Left colon (tissue), 2 donors: ENCODE results near the gene DOC2A. TPM values are rescaled to one million over a fixed set of nuclear protein-coding genes. Genes with fewer than 3 reads are reported as not detected.

ENCODE experiments used
- ATAC-seq: fragments of 200-7000 bp; cut with Tn5 transposase; one replicate; pipeline ENCODE4 v1.9.1; 2020; ENCODE audit warnings: mild to moderate bottlenecking, moderate library complexity
- DNase-seq, 2 donors: peaks; one replicate each; pipeline ENCODE4 v3.0.0-alpha.2; 2020
- intact Hi-C, 2 donors: fragments of 100-400 bp; cut with DNase I in 1 of 2; cut with micrococcal nuclease in 1 of 2; formaldehyde crosslinking; loops; one replicate each; pipeline versions ENCODE4 v1.11.2 to v1.14.0; 2022; cut with DNase I, micrococcal nuclease
- total RNA-seq, 2 donors: library from RNA; stranded (reverse); fragmentation: NEBNext Ultra II Directional; extraction: Animal tissue kit (Norgen Biotek cat#: 25700); gene quantifications; one replicate each; pipeline ENCODE4 v1.2.1, GENCODE V29; 2021
- donor health status: DM: no; HTN: no; CAD: no.
- donor health status: DM: yes; HTN: yes; CAD: no.

DOC2A gene
- total RNA-seq, 2 donors from 2014 or later = 7.5 to 9.2 TPM

GRCh38 chr16:30009085-30009862 is 1.6 kb downstream of the DOC2A start:
- ATAC-seq (no peak), DNase-seq (no peak)
- intact Hi-C loops = loop anchor here in 1 of 2 donors (10.0 kb wide), 1 partner anchor 84 kb away; the partner anchor contains the start of gene KCTD13

- ATAC-seq = no peak
- DNase-seq = no peak
- intact Hi-C loops = loop anchor here in 1 of 2 donors (10.0 kb wide), 1 partner anchor 83 kb away; the partner anchor contains the start of gene KCTD13
Observed at GRCh38 chr16:30007378-30007895, 3.4 kb downstream of the DOC2A start.

GRCh38 chr16:30006659-30007377 is 4.0 kb downstream of the DOC2A start:
- intact Hi-C loops = loop anchor here in 1 of 2 donors (10.0 kb wide), 1 partner anchor 82 kb away; the partner anchor contains the start of gene KCTD13
- DNase-seq = no peak
- ATAC-seq = no peak

GRCh38 chr16:30006095-30006473 is 4.7 kb downstream of the DOC2A start:
- intact Hi-C loops = loop anchor here in 1 of 2 donors (10.0 kb wide), 1 partner anchor 81 kb away; the partner anchor contains the start of gene KCTD13
- peak; percentile 5 for ATAC-seq
- no peak for DNase-seq

- no peak for DNase-seq
- intact Hi-C loops = loop anchor here in 1 of 2 donors (10.0 kb wide), 1 partner anchor 81 kb away; the partner anchor contains the start of gene KCTD13
- peak; percentile 70 for ATAC-seq
Observed at GRCh38 chr16:30005341-30006094, 5.3 kb downstream of the DOC2A start.

- DNase-seq (no peak), ATAC-seq (peak; percentile 42)
- intact Hi-C loops = loop anchor here in 1 of 2 donors (10.0 kb wide), 1 partner anchor 80 kb away; the partner anchor contains the start of gene KCTD13
Observed at GRCh38 chr16:30004811-30005242, 6.0 kb downstream of the DOC2A start.

DNA sequence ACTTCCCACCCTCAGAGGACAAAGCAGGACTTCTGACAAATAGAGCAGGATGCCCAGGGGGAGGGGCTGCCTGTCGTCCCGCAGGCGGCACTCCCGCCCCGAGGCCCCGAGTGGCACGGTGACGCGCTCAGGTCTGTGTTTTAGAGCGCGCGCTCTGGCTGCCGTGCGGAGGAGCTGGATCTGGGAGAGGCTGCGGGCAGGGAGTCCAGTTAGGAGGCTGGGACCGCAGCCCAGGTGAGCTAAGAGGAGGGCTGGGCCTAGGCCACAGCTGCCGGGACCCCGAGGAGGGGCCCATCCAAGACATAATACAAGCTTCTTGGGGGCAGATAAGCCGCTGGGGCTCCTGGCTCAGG is 6.4 kb downstream of the DOC2A start:
- intact Hi-C loops = loop anchor here in 1 of 2 donors (10.0 kb wide), 1 partner anchor 80 kb away; the partner anchor contains the start of gene KCTD13
- DNase-seq = no peak
- peak; percentile 30 for ATAC-seq

DNA sequence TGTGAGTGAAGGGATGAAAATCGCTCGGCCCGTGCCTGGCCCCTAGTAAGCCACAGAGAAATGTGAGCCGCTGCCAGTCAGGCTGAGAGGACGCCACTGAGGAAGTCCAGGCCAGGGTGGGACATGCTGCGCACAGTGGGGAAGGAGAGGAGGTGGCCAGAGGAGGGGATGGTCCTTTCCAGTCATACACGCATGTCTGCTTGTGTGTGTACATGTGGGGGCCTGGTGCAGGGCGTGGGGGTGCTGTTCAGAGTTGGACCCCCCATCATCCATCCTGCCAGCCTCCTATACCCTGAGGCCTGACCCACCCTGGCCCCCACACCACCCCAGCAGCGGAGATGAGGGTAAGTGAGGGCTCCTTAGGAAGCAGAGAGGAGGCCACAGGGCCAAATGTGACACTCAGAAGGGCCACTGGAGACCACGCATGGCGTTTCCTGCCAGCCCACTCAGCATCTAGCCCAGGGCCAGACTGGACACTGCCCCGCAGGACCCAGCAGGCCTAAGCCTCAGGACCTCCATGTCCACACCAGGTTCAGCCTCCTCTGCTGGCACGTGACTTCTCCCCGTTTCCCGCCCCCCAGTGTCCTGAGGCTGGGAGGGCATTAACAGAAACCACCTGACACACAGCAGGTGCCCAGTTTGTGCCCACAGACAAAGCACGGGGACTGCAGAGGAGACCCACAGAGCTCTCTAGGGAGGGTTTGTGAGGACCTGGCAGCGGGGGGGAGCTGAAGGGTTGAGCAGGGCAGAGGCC is 7.0 kb downstream of the DOC2A start:
- DNase-seq = no peak
- ATAC-seq = no peak
- intact Hi-C loops = loop anchor here in 1 of 2 donors (10.0 kb wide), 1 partner anchor 79 kb away; the partner anchor contains the start of gene KCTD13

- no peak for ATAC-seq
- DNase-seq = no peak
- intact Hi-C loops = loop anchor here in 1 of 2 donors (10.0 kb wide), 1 partner anchor 78 kb away; the partner anchor contains the start of gene KCTD13
Observed at GRCh38 chr16:30002614-30003346, 8.0 kb downstream of the DOC2A start.

DNA sequence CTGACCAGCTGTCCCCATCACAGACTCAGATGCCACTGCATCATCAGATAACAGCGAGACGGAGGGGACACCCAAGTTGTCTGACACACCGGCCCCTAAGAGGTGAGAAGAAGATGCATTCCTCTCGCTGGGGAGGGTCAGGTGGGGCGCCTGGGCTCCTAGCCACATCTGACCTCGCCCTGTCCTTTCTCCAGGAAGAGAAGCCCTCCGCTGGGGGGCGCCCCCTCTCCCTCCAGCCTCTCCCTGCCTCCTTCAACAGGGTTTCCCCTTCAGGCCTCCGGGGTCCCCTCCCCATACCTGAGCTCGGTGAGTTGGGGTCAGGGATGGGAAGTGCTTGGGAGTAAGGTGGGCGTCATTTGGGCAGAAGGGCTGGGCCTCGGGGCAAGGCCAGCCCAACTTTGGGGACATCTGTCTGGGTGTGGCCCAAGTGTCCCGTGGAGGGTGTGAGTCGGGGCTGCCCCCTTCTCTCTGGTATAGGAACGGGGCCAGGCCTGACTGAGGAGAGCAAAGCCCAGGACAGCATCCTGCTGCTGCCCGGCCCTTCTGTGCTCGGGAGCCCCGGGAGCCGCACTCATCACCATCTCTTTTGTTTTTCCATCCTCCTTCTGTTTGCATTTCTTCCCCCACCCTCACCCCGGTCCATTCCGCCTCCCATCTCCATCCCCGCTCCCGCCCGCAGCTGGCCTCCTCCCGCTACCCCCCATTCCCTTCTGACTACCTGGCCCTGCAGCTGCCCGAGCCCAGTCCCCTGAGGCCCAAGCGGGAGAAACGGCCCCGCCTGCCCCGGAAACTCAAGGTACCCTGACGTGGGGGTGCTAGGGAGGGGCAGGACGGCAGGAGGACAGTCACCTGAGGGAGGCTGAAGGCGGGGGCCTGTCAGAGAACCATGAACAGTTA is 9.8 kb downstream of the DOC2A start:
- ATAC-seq = no peak

GRCh38 chr16:29999605-30000004 is 11.2 kb downstream of the DOC2A start:
- ATAC-seq = no peak
- no peak for DNase-seq
- intact Hi-C loops = loop anchor here in 1 of 2 donors (10.0 kb wide), 1 partner anchor 75 kb away; the partner anchor contains the start of gene KCTD13

More for the DNA sequence above, 9.8 kb downstream of the DOC2A start:
- intact Hi-C loops = loop anchor here in 1 of 2 donors (10.0 kb wide), 1 partner anchor 76 kb away; the partner anchor contains the start of gene KCTD13
- no peak for DNase-seq

GRCh38 chr16:29996766-29997250 is 14.0 kb downstream of the DOC2A start:
- DNase-seq = no peak
- no peak for ATAC-seq
- intact Hi-C loops = no loop called here

GRCh38 chr16:29995911-29996765 is 14.7 kb downstream of the DOC2A start, which contains the start of gene INO80E:
TSS of gene INO80E (plus strand) at chr16:29996241. CDS start at chr16:29996311, 70 bp downstream.
- ATAC-seq = peak; percentile 95
- intact Hi-C loops = no loop called here
- peak; percentile 98 to 99 for DNase-seq

DNA sequence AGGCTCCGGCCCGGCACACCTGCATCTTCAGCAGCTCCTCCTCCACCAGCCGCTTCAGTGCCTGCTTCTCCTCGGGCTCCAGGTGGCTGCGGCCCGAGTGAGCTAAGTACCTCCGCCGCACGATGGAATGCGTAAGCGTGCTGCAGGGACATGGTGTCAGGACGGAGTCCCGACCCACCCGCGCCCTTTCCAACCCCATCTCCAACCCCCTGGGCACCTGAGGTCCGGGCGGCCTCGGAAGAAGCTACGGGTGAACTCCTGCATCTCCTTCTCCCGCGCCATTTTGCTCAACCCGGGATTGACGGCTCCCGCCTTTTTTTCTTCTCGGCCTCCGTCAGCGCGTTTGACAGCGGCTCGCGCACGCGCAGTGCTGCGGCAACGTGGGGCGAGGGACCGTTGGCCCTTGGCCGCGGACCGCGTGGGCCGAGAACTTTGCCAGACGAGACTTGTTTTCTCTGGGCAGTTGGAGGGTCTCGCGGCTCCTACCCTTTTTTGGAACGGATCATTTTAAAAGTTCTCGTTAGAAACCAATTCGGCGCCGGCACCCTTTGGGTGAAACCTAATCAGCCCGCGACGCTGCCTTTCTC is 15.4 kb downstream of the DOC2A start, which contains the start of gene HIRIP3:
Gene HIRIP3 (minus strand): TSS at position 294 of the 587 bp plus-strand sequence. CDS start 12 bp downstream, at position 282.
- DNase-seq (peak; percentile 84 to 90), ATAC-seq (peak; percentile 74)
- intact Hi-C loops = no loop called here
